Measurements from ENCODE around the gene ZNF664.

DNA sequence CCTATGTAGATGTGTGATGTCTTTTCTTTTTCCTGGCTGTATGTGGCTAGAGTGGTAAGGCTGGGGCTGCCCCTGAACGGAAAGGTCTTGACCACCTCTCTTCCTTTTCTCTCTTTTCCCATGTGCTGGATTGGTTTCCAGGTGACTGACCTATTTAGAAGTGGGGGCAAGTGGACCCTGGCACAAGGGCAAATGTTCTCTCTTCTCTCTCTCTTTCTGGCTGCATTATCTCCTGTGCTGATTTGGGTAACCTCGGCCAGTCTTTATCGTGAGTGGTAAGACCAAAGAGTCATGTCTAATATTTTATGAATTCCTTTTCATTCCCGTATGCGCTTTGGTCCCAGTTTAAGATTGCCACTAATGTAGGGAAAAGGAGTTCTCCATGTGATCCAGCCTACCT is 16.2 kb downstream of the ZNF664 start:
- TF ChIP-seq ATF1 (CRISPR knock-in tag; IDR thresholded peaks at IDR 0.05) (no peak), ATF1 (tag; IDR thresholded peaks at IDR 0.05) (no peak), EZH2 (IDR thresholded peaks at IDR 0.05; ENCODE audit: borderline replicate concordance, low read depth, low read length) (no peak), CBX8 (IDR thresholded peaks at IDR 0.05; ENCODE audit: borderline replicate concordance, extremely low read depth, low read depth, low read length, poor library complexity, severe bottlenecking) (no peak), ZNF436 (CRISPR knock-in tag; IDR thresholded peaks at IDR 0.05) (no peak), CC2D1A (IDR thresholded peaks at IDR 0.05) (no peak), MXI1 (IDR thresholded peaks at IDR 0.05; ENCODE audit: low read depth, low read length) (no peak), CTCF (IDR thresholded peaks at IDR 0.05 in 2 of 3, conservative IDR thresholded peaks at IDR 0.05 in 1 of 3; ENCODE audit: insufficient read depth in 2 of 3, low read depth in 1 of 3, low read length in 3 of 3) (no peak), ZNF354B (CRISPR knock-in tag; IDR thresholded peaks at IDR 0.05) (no peak)
- TF ChIP-seq, protein P1, sequence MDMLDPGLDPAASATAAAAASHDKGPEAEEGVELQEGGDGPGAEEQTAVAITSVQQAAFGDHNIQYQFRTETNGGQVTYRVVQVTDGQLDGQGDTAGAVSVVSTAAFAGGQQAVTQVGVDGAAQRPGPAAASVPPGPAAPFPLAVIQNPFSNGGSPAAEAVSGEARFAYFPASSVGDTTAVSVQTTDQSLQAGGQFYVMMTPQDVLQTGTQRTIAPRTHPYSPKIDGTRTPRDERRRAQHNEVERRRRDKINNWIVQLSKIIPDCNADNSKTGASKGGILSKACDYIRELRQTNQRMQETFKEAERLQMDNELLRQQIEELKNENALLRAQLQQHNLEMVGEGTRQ (CRISPR knock-in tag; IDR thresholded peaks at IDR 0.05) = no peak
